Esophagus (tissue), 2 donors: ENCODE results near the gene SASH1. TPM values are rescaled to one million over a fixed set of nuclear protein-coding genes. Genes with fewer than 3 reads are reported as not detected.

Experiments used
- H3K27ac ChIP-seq, 2 donors: one replicate each; pipeline ENCODE4 v1.5.1; 2013; ENCODE audit warnings: low read depth in 2 of 2, mild to moderate bottlenecking in 2 of 2, inconsistent platforms in 1 of 2, low read length in 1 of 2, moderate library complexity in 1 of 2
- H3K27me3 ChIP-seq, 2 donors: one replicate each; pipeline ENCODE4 v1.6.1; 2013; ENCODE audit warnings: low read length in 2 of 2, control low read depth in 1 of 2, mild to moderate bottlenecking in 1 of 2; ENCODE audit not compliant: insufficient read depth in 2 of 2, control insufficient read depth in 1 of 2
- H3K36me3 ChIP-seq, 2 donors: one replicate each; pipeline ENCODE4 v1.6.1; 2013; ENCODE audit warnings: low read length in 1 of 2; ENCODE audit not compliant: control insufficient read depth in 2 of 2, insufficient read depth in 2 of 2
- H3K4me1 ChIP-seq, 2 donors: one replicate each; pipeline ENCODE4 v1.6.1; 2013; ENCODE audit warnings: low read length in 1 of 2; ENCODE audit not compliant: control insufficient read depth in 2 of 2, insufficient read depth in 2 of 2
- H3K4me3 ChIP-seq, 2 donors: one replicate each; pipeline ENCODE4 v1.5.1; 2013; ENCODE audit warnings: low read length in 2 of 2, mild to moderate bottlenecking in 2 of 2, low read depth in 1 of 2, moderate library complexity in 1 of 2
- H3K9me3 ChIP-seq, 2 donors: one replicate each; pipeline ENCODE4 v1.6.1; 2013; ENCODE audit warnings: mild to moderate bottlenecking in 2 of 2, low read depth in 1 of 2, low read length in 1 of 2, moderate library complexity in 1 of 2; ENCODE audit not compliant: control insufficient read depth in 2 of 2, insufficient read depth in 1 of 2
- WGBS, 2 donors: extraction: QIAGEN DNeasy Blood & Tissue Kit; methylation state at CpG; one replicate each; pipeline ENCODE4 v1.1.7; 2013; 5-methylcytosine and 5-hydroxymethylcytosine counted together
- polyA plus RNA-seq, 2 donors: library from polyadenylated mRNA; stranded (reverse); fragments of 200-250 nt; gene quantifications; one replicate each; pipeline ENCODE4 v1.2.3, GENCODE V29; 2013
- donor health status: healthy with polysubstance abuse.
- donor health status: Bipolar disorder and iron deficiency.

The SASH1 gene
- polyA plus RNA-seq, 2 donors, result 29.6 to 59.0 TPM

DNA sequence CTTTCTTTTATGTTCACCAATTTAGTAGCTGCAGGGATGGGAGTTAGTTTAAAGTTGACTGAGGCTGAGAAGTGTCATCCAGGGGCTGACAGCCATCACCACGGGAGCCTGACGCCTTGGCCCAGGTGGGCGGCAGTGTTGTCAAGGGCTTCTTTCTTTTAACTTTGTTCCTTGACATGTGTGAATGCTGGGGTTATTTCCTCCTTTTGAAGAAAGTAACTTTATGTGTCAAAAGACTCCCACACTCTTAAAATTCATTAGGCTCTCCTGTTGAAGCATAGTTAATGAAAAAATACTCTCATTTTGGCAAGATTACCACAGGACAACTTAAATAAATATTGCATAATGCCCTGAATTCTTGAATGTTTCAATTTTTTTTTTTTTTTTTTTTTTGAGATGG, 50.0 kb downstream of the SASH1 start:
- H3K27me3 ChIP-seq, result no peaks in the 10 kb centered on the region
- H3K4me1 ChIP-seq, result peaks cover 2 to 5% of the 10 kb centered on the region in 2 donors
- H3K9me3 ChIP-seq, result no peaks in the 10 kb centered on the region
- H3K36me3 ChIP-seq, result no peaks in the 10 kb centered on the region
- no peak overlapping the region for H3K4me3 ChIP-seq
- H3K27ac ChIP-seq, result peak overlapping the region in 1 of 2 donors; percentile 34
- WGBS, 2 donors, result 22 to 41% methylated on average over 3 of the region's 3 CpGs

DNA sequence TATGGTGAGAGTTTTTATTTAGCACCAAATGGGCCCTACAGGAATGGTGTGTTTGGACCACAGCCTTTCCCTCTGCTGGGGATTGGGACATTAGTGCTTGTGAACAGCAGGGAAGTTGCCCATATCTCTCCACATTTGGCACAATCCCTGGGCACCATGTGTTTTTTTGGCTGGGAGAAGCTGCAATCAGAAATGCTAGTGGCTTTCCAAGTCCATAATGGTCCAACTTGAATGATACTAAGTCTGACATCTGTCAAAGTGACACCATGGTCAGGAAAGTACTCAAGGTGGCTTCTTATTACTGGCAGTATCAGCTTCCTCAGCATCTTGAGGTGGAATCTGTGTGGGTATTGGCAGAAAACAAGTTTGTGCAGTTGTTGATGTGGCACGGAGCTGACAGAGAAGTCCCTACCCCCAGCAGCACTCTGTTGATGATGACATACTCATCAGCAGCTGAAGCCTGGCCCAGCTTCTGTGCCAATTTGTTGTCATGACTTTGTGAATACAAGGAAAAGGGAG, 53.0 kb downstream of the SASH1 start:
- Histone ChIP-seq H3K4me3 (no peak overlapping the region), H3K4me1 (peaks cover 0 to 2% of the 10 kb centered on the region in 2 donors), H3K27me3 (no peaks in the 10 kb centered on the region), H3K9me3 (no peaks in the 10 kb centered on the region), H3K36me3 (no peaks in the 10 kb centered on the region), H3K27ac (peak overlapping the region in 1 of 2 donors; percentile 65)
- WGBS, 2 donors, result 45 to 72% methylated on average over 1 of the region's 1 CpG

DNA sequence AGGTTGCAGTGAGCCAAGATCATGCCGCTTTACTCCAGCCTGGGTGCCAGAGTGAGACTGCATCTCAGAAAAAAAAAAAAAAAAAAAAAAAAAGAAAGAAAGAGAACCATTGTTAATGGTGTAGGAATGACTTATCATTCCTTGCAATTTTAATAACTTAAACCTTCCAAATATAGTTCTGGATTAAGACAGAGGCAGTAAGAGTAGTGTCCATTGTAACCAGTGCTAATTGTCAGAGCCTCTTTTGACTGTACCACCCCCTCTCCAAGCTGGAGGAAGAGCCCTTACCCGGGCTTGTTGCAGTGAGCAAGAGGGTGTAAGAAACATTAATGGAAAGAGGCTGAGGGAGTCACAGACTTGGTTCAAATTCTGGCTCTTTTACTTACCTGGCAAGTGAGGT, 53.8 kb downstream of the SASH1 start:
- Histone ChIP-seq H3K4me1 (peaks cover 0 to 2% of the 10 kb centered on the region in 2 donors), H3K4me3 (no peak overlapping the region), H3K9me3 (no peaks in the 10 kb centered on the region), H3K27ac (peak overlapping the region; percentile 42 to 56), H3K36me3 (no peaks in the 10 kb centered on the region), H3K27me3 (no peaks in the 10 kb centered on the region)
- 82 to 94% methylated on average over 2 of the region's 2 CpGs for WGBS, 2 donors

DNA sequence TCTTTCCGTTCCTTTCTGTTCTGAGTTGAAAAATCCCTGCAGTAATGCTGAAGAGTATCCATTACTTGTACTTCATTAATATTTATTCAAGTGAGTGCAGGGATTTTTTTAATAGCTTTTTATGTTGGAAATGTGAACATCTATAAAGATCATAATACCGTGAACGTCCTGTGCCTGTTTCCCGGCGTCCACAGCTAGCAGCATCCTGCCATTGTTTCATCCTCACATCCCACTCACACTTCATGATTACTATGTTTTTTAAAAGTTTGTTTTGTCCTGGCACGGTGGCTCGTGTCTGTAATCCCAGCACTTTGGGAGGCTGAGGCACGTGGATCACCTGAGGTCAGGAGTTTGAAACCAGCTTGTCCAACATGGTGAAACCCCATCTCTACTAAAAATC, 54.3 kb downstream of the SASH1 start:
- no peak overlapping the region for H3K4me3 ChIP-seq
- no peaks in the 10 kb centered on the region for H3K27me3 ChIP-seq
- no peaks in the 10 kb centered on the region for H3K9me3 ChIP-seq
- WGBS, 2 donors, result 78 to 84% methylated on average over 8 of the region's 8 CpGs
- H3K4me1 ChIP-seq, result peaks cover 0 to 2% of the 10 kb centered on the region in 2 donors
- H3K27ac ChIP-seq, result no peak overlapping the region
- no peaks in the 10 kb centered on the region for H3K36me3 ChIP-seq

GRCh38 chr6:148398244-148398643, 55.6 kb downstream of the SASH1 start:
- Histone ChIP-seq H3K4me1 (peaks cover 0 to 2% of the 10 kb centered on the region in 2 donors), H3K9me3 (no peaks in the 10 kb centered on the region), H3K27me3 (no peaks in the 10 kb centered on the region), H3K36me3 (no peaks in the 10 kb centered on the region), H3K27ac (no peak overlapping the region), H3K4me3 (no peak overlapping the region)
- WGBS, 2 donors, result 71 to 73% methylated on average over 6 of the region's 6 CpGs

DNA sequence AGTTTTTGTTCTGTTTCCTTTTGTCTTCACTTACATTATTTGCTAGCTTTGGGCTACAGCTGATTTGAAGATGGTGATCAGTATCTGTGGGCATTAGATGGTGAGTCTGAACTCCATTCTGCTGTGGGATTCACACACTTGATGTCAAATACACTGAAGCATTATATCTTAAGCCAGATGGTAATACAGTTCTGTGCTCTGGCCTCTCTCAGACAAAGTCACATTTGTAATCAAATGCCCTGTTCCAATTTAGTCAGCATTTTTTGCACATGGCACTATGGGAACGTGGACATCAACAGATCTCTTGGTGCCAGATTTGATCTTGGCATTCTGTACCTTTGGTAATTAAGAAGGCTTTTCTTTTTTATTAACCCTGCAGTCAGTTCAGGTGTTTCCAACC, 56.0 kb downstream of the SASH1 start:
- 39 to 41% methylated on average over 1 of the region's 1 CpG for WGBS, 2 donors

GRCh38 chr6:148401571-148401970, 58.9 kb downstream of the SASH1 start:
- no peaks in the 10 kb centered on the region for H3K36me3 ChIP-seq
- no peaks in the 10 kb centered on the region for H3K9me3 ChIP-seq
- WGBS, 2 donors, result 50 to 61% methylated on average over 3 of the region's 3 CpGs
- H3K27ac ChIP-seq, result peak overlapping the region in 1 of 2 donors; percentile 0
- no peak overlapping the region for H3K4me3 ChIP-seq
- no peaks in the 10 kb centered on the region for H3K27me3 ChIP-seq
- H3K4me1 ChIP-seq, result peaks cover 8 to 14% of the 10 kb centered on the region in 2 donors

More for the DNA sequence above, 56.0 kb downstream of the SASH1 start:
- Histone ChIP-seq H3K36me3 (no peaks in the 10 kb centered on the region), H3K9me3 (no peaks in the 10 kb centered on the region), H3K4me1 (peaks cover 0 to 2% of the 10 kb centered on the region in 2 donors), H3K4me3 (no peak overlapping the region), H3K27me3 (no peaks in the 10 kb centered on the region), H3K27ac (no peak overlapping the region)

GRCh38 chr6:148404456-148405054, 61.9 kb downstream of the SASH1 start:
- 78 to 79% methylated on average over 8 to 10 of the region's 10 CpGs for WGBS, 2 donors
- H3K4me1 ChIP-seq, result peaks cover 10 to 15% of the 10 kb centered on the region in 2 donors
- peaks cover 0 to 3% of the 10 kb centered on the region in 2 donors for H3K36me3 ChIP-seq
- no peaks in the 10 kb centered on the region for H3K27me3 ChIP-seq
- H3K27ac ChIP-seq, result peak overlapping the region; percentile 85 to 92
- H3K9me3 ChIP-seq, result no peaks in the 10 kb centered on the region
- no peak overlapping the region for H3K4me3 ChIP-seq

DNA sequence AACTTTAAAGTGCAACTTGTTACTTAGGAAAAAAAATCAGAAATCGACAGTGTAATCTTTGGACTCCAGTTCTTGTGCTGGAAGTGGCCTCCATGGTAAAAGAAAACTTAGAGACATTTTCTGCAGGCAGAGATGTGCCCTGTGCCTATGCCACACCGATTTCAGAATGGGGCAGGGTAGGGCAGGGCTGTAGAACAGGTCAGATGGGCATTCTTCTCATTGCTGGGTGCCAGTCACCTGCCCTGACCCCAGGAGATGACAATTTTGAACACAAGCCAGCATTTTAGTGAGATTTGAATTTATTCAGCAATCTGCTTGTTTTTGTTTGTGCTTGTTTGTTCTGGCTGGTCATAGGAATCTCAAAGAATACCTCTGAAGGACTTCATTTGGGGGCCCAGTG, 63.3 kb downstream of the SASH1 start:
- peaks cover 0 to 3% of the 10 kb centered on the region in 2 donors for H3K36me3 ChIP-seq
- peak overlapping the region; percentile 51 to 85 for H3K27ac ChIP-seq
- no peaks in the 10 kb centered on the region for H3K27me3 ChIP-seq
- H3K9me3 ChIP-seq, result no peaks in the 10 kb centered on the region
- WGBS, 2 donors, result 48 to 51% methylated on average over 2 of the region's 2 CpGs
- H3K4me1 ChIP-seq, result peaks cover 10 to 13% of the 10 kb centered on the region in 2 donors
- no peak overlapping the region for H3K4me3 ChIP-seq
